ENCODE measurements around the gene EVPL.

Gene EVPL

DNA sequence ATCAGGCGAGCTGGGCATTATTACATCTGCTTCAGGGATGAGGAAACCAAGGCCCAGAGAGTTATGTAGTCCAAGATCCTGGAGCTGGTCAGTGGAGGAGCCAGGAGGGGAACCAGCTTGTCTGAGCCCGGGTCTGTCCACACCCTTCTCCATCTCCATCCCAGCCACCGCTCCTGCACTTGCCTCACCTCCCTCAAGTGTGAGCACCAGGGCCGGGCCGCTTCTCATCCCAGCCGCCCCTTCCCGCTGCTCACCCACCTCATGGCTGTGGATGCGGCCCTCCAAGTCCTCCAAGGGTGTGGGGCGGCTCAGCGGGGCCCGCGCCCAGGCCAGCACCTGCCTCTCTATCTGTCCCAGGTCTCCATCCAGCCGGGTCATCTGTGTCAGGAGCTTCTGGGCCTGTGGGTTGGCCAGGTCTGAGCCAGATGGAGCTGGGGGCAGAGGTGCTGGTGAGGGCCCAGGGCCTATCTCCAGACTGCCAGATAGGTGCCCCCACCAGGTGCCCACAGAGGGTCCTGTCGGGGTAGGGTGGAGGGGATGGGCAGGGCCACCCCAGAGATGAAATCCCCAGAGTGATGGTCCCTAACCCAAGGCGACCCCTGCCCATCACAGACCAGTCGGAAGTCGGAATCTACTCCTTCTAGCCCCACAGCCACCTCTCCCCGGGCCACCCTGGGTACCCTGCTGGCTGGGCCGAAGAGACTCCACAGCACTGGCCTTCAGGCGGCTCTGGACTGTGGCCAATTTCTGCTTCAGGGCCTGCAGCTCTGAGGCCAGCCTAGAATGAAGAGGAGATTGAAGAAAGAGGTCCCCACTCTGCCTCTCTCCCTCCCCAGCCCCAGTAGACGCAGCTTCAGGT lies 9.4 kb downstream of the EVPL start:
- no peak for DNase-seq (ENCODE audit: low spot score)

DNA sequence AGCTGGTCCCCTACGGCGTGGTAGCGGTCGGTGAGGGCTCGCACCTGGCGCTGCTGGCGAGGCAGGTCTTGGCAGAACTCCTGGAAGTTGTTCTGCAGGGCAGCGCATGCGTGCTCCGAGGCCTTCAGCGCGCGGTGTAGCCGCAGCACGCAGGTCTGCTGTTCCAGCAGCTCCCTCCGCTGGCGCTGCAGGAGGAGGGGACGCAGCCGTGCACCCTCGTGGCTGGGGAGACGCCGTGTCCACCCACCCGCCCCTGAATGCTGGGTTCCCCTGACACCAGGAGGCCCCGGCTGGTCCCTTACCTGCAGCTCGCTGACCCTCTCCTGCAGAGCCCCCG lies 12.2 kb downstream of the EVPL start:
- DNase-seq (ENCODE audit: low spot score), result no peak

DNA sequence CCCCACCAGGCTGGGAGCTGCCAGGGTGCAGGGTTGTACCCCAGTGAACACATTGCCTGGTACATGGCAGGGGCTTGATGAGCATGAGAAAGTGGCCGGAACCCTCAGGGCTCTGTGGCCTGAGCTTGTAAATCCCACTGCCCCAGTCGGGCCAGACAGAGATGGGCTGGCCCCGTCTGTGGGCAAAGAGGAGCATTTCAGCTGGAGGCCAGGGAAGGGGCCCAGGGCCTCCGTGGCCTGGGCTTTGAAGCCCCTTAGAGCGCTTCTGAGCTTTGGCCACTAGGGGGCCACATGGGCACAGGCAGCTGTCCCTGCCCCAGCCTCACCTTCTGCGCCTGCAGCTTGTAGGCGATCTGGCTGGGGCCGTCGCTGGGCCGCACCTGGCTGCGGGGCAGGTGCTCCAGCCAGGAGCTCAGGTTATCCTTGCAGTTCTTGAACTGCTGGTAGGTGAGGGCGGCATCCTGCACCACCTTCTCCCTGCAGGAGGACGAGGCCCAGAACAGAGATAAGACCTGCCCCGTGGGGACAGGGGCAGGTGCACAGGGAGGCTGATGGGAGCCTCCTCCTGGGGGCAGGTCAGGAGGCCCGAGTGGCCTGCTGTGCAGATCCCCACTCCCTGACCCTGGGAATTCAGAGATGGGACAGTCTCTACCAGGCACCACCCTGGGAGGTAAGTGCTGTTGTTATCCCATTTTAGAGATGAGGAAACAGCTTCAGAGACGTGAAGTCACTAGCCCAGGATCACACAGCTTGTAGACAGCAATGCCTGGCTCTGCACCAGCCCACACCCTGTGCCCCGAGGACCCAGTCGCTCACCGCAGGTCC lies 12.8 kb downstream of the EVPL start:
- peak; percentile 90 for DNase-seq (ENCODE audit: low spot score)

DNA sequence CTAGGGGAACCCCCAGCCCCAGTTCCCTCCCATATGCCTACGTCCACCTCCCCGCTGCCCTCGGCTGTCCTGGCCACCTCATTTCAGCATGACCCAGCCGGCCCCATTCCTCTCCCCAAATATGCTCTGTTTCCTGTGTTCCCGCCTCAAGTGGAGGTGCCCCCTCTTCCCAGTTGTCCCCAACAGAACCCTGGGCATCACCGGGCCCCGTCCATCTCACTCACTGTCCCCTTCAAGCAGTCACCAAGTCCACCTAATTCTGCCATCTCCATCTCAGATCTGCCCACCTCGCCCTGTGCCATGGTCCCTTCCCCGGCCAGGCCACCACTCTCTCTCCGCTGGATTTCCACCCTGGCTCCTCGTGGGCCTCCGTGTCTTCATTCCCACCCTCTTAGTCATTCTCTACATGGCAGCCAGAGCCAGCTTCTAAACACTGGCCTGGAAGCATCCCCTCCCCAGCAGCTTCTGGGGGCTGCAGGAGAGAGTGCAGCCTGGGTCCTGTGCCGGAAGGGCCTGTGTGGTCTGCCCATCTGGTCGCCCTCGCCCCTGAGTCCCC lies 13.7 kb downstream of the EVPL start:
- DNase-seq (ENCODE audit: low spot score), result no peak

DNA sequence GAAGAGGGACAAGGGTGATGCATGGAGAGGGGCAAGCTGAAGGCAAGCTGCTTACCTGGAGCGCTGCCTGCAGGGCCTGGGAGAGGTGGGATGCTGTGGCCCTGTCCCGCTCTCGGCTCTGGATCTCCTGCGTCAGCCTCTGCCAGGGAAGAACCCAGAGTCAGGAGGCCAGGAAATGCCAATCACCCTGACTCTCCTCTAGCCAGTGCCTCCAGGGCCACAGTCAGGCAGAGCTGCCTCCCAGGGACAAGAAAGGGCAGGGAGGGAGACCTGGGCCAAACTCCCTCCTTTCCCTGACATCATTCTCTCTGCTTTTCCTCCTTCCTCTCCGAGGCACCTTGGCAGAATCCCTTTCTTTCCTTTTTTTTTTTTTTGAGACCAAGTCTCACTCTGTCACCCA lies 15.2 kb downstream of the EVPL start:
- DNase-seq (ENCODE audit: low spot score), result no peak

DNA sequence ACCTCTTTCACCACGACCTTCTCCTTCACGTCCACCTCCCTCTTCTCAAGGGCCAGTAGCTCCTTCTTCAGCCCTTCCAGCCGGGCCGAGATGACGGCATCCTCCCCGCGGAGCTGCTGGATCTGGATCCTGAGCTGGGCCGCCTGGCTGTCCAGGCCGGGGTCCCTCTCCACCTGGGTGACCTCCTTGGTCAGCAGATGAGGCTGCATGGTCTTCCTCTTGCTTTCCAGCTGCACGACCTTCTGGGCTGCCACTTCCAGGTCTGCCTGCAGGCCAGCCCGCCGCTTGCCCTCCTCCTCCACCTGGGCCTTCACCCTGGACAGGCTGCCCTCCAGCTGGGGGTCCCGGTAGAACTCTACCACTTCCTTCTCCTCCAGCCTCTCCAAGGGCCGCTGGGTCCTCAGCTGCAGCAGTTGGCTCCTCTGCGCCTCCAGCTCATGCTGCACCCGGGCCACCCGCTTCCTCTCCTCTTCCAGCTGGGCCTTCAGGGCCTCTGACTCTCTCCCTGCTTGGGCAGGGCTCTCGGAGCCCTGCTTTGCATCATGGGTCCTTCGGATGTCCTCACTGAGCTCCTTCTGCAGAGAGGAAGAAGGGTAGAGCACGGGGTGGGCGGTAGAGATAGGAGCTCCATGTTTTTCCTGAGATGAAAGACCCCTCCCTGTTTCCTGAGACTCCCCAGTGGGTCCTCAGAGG lies 17.0 kb downstream of the EVPL start:
- no peak for DNase-seq (ENCODE audit: low spot score)

DNA sequence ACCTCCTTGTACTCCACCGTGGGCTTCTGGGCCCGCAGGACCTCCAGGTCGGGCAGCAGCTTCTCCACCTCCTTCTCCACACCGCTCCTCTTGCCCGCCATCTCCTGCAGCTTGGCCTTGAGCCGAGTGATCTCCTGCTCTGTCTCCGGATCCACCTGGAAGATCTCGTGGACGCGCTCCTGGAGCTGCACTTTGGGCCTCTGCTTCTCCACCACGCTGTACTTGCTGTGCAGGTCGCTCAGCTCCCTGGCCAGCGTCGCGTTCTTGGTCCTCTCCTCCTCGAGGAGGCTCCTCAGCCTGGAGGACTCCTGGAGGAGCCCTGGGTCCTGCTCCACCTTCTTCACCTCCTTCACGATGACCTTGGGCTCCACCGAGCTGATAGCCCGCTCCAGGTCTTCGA lies 17.7 kb downstream of the EVPL start:
- DNase-seq (ENCODE audit: low spot score), result no peak

DNA sequence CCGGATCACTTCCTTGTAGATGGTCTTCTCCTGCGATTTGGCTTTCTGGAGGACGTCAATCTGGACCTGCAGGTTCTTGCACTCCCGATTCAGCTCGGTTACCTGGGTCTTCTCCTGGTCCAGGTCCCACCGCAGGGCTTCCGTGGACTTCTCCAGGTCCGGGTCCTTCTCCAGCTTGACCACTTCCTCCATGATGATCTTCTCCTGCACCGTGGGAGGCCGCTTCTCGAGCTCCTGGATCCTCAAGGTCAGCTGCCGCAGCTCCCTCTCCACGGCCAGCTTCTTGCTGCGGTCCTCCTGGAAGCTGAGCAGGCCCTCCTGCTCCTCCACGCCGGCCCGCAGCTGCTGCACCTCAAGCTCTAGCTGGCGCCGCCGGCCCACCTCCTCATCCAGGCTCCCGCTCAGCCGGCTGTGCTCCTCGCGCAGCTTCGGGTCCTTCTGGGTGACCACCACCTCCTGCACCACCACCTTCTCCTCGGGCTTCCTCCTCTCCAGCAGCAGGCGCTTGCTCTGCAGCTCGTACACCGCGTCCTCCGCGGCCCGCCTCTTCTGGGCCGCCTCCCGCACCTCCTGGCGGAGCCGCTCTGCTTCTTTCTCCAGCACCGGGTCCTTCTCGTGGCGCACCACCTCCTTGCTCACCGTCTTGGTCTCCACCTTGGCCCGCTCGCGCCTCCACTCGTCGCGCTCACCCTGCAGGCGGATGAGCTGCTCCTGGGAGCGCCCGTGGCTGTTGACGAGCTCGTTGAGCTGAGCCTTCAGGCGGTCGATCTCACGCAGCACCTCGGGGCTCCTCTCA lies 18.3 kb downstream of the EVPL start:
- no peak for DNase-seq (ENCODE audit: low spot score)

DNA sequence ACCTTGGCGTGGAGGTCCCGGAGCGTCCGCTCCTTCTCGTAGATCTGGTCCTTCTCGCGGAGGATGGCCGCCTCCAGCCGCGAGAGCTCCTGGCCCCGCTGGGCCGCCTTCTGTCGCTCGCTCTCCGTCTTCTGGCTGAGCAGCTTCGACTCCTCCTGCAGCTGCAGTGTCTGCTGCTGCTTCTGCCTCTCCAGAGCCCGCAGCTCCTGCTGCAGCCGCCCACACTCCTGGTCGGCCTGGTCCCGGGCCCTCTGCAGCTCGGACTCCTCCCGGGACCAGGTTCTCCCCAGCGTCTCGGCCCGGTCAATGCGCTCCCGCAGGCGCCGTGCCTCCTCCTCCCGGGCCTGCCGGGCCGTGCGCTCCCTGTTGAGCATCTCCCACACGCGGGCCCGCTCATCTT lies 18.9 kb downstream of the EVPL start:
- no peak for DNase-seq (ENCODE audit: low spot score)

DNA sequence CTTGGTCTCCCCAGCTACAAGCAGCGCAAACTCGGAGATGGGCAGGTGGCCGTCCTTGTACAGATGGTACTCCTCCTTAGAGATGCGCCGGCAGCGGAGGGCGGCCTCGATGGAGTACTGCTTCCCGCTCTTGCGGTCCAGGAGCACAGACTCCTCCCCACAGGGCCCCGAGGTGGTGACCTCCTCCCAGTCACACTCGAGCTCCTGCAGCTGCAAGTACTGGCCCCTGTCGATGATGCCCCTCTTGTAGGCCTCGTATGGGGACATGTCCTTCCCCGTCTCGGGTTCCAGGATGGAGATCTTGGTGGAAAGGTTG lies 19.3 kb downstream of the EVPL start:
- no peak for DNase-seq (ENCODE audit: low spot score)

DNA sequence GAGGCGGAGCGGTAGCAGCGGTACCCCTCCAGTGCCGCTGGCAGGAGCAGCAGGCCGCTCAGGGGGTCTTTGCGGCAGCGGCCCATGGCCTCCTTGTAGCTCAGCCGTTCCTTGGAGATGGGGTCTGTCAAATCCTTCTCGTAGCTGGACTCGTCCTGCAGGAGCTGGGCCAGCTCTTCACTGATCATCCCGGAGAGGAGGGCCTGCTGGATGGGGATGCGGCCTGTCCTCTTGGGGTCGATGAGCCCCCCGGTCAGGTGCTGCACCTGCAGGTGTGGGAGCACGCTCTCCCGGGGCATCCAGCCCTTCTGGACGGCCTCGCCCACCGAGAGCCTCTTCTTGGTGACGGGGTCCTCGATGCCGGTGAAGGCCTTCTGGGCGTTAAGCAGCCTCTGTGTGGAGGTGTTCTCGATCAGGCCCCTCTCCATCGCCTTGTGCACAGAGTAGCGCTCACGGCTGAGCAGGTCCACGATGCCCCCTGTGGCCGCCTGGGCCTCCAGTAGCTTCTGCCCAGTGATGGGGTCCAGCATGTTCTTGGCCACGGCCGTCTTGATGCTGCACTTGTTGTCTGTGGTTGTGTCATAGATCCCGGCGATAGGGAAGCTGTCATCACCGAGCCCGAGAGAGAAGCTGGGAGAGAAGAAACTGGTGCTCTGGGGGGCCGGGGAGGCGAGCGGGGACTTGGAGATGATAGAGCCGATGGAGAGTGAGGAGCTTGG lies 19.8 kb downstream of the EVPL start:
- no peak for DNase-seq (ENCODE audit: low spot score)

DNA sequence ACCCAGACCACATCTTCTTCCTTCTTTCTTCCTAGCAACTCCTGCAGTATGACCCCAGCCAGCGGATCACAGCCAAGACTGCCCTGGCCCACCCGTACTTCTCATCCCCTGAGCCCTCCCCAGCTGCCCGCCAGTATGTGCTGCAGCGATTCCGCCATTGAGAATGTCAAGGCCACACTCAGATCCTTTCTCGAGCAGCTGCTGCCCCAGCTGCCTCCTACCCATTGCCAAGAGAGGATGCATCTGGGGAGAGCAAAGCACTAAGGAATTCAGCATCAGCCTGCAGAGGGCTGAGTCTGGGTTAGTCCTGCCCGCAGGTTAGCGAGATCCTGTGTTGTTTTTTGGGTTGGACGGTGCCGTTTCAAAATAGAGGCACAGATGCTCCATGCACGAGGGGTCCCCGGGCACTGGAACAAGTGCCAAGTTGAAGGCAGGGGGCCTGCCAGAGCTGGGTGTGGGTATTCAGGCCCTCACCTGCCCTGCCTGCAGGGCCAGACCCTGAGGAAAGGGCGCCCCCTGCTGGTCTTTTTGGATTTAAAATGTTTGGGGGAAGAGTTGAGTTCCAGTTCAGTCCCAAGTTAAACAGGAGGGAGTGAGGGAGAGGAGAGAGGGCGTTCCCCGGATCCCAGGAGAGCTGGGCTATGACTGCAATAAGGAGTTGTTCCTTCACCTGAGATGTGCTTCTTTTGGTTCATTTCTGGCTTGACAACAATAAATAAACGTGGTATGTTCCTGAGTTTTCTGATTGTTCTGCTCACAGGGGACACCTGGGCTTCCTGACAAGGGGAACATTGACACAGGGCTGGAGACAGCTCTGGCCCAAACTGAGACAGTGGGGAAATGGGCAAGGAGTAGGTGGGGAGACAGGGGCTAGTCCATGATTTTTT lies 21.6 kb downstream of the EVPL start:
- DNase-seq (ENCODE audit: low spot score), result peak; percentile 85

DNA sequence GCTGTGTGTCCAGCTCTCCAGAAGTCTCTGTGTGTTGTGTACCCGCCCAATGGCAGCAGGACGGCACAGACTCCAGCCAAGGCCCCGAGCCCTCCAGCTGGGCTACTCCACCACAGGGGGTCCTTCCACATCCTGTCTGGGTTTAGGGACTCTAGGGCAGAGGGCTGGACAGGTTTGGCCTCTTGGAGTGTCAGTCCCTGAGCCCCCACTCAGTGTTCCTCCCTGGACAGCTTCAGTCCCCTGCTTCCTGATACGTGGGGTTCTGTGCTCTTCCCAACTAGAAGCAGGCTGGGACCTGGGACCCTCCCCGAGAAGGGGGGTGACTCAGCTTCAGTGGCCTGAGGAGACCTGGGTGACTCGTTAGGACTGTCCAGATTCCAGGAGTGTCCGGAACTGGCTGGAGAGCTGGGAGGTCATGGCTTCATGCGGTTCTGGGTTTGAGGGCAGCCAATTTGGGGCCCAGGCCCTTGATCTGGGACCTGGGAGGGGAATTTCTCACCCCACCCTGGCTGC lies 22.3 kb downstream of the EVPL start:
- DNase-seq (ENCODE audit: low spot score), result no peak

DNA sequence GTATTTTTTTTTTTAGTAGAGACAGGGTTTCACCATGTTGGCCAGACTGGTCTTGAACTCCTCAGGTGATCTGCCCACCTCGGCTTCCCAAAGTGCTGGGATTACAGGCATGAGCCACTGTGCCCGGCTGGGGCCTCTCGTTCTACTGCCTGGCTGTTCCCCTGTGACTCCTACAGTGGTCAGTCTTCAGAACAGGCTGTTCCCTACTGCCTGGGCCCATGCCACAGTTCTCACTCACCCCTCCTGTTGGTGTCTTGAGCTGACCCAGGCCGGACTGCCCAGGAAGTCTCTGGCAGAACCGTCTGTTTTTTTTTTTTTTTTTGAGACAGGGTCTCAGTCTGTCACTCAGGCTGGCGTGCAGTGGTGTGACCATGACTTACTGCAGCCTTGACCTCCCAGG lies 23.2 kb downstream of the EVPL start:
- DNase-seq (ENCODE audit: low spot score), result no peak

DNA sequence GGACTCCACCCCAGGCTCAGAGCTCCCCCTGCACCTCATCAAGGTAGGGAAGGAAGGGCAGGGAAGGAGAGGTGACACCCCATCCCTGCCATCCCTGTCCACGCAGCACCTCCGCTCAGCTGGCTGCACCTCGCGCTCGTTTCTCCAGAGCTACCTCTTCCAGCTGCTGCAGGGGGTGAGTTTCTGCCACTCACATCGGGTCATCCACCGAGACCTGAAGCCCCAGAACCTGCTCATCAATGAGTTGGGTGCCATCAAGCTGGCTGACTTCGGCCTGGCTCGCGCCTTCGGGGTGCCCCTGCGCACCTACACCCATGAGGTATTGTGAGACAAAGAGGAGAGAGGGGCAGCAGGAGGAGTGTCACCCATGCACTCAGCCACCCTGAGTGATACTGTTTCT lies 25.0 kb downstream of the EVPL start:
- no peak for DNase-seq (ENCODE audit: low spot score)

DNA sequence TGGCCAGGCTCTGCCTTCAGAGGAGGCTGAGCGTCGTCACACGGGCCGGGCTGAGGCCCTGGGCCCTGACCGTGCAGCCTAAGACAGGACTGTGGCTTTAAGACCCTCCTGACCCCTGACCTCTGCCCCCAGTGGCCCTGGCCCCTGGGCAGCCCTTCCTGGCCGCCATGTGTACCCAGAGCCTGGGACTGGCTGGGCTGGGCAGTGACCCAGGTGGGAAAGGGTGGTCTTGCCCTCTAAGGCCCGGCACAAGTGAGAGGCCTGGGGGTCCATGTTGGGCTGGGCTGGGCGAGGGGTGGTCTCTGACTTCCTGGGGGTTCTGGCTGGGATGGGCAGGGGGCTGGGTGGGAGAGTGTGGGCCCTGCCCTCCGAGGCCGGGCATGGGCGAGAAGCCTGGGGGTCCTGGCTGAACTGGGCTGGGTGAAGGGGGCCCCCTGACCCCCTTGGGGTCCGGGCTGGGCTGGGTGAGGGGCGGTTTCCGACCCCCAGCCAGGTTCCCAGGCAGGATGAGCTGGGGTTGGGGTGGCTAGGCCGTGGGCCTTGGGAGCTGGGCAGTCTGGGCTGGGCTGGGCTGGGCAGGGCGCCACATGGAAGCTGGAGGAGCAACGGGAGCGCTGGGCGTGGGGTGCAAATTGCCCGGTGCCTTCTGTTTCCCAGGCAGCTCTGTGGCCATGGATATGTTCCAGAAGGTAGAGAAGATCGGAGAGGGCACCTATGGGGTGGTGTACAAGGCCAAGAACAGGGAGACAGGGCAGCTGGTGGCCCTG lies 26.2 kb downstream of the EVPL start, which contains the start of gene CDK3:
Gene CDK3, plus strand, starts transcription at position 101 of the 767 bp plus-strand sequence. Its CDS starts 571 bp downstream, at position 672.
- DNase-seq (ENCODE audit: low spot score), result no peak

DNA sequence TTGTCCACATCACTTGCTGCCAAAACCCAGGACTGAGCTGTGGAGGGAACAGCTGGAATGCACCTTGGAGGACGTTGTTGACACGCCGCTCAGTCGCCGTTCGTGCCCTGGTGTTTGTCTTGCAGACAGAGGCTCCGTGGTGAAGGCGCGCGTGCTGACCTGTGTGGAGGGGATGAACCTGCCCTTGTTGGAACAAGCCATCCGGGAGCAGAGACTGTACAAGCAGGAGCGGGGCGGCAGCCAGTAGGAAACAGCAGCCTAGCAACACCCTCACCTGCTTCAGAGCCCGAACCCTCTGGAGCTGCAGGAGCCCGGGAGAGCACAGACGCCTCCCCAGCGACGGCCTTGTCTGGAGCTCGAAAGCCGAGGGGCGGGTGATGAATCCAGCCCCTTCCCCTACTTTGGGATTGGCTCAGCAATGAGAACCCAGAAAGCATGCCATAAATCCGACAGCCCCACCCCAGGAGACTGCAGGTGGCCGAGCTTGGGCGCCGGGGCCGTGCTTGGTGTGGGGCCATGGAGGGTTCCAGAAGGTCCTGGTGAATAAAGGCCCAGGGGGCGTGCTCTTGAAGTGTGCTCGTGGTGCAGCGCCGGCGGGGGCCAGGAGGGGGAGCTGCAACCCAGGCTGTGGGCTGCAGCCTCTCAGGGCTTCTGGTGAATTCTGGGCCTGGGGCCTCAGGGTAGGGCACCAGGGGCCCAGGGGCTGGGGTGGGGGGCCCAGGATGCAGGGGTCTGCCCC lies 26.9 kb downstream of the EVPL start:
- DNase-seq (ENCODE audit: low spot score), result peak; percentile 89

DNA sequence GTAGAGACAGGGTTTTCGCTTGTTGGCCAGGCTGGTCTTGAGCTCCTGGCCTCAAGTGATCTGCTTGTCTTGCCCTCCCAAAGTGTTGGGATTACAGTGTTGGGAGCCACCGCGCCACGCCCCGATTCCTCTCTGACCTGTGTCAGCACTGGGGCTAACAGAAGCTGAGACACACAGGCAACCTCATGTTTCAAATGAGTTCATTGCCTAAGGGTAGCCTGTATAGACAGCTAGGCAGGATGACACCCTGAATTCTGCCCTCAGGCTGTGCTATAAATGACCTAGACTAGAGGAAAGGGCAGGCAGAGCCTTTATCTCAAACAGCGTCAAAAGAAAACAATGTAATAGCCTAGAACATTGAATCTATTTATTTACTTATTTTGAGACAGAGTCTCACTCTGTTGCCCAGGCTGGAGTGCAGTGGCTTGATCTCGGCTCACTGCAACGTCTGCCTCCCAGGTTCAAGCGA lies 28.7 kb downstream of the EVPL start:
- no peak for DNase-seq (ENCODE audit: low spot score)
